HG02678 (cell line): ENCODE results near the gene GATAD2B.

Experiments used
- ATAC-seq: cut with Tn5 transposase; IDR thresholded peaks from one replicate; pipeline ENCODE4 v1.9.1; 2021; ENCODE audit warnings: mild to moderate bottlenecking, moderate library complexity; ENCODE audit not compliant: unreplicated experiment

The GATAD2B gene

DNA sequence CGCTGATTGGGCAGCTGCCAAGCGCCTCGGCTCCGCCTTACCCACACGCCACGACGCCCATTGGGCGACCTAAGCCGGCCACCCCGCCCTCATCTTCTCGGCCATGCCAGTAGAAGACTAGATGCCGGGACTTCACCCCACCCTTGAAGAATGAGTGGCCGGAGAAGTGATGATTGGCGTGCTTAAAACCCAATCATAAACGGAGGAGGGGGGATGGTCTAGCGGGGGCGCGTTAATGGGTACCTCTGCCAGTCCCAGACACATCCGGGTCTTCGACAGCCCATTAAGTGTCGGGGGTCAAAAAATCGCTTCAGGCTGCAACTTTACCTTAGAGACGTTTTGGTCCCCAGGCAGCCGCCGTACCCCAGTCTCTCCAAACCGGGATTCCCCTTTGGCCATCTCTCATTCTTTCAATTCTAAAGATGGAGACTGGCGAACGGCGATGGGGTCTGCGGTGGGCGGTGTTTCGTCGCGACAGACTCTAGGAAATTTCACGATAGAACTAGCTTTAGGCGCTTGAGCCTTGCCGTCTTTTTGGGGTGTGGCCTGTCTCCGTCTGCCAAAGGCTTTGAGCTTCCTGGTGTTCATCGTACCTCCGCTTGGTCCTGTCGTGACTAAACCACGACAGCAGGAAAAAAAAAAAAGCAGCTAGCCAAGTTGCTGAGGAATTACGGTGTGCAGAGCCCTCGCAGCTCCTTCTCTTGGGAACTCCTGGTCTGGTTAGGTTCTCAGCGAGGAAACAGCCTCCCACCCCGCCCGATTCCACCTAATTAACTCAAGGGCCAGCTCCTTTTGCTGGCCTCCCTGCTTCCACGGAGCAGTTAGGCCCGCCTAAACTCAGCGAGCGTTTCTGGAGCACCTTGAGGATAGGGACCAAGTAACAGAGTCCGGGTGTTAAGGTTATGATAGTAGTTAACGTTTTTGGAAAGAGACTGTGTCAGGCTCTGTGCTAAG is at the start of gene GATAD2B:
Gene GATAD2B, minus strand, starts transcription at position 1 of the 954 bp plus-strand sequence. CDS start 94,625 bp downstream, outside the sequence.
- ATAC-seq: peak; percentile 94

DNA sequence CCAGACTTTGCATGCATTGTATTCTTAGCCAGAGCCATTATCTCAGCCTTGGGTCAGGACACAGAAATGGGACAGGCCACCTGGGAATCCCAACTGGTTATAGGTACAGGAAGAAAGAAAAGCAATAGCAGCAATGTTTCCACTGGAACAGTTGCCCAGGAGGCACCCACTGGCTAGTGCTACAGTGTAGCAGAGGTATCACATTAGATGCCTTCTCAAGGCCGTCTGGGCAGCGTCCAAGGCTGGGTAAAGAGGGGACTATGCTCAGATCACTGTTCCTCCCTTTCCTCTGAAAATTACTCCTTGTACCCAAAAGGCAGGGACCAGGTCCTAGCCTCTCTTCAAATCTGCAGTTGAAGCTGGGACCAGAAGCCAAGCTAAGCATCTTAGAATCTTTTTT is 47.6 kb upstream of the GATAD2B start:
- no peak for ATAC-seq

DNA sequence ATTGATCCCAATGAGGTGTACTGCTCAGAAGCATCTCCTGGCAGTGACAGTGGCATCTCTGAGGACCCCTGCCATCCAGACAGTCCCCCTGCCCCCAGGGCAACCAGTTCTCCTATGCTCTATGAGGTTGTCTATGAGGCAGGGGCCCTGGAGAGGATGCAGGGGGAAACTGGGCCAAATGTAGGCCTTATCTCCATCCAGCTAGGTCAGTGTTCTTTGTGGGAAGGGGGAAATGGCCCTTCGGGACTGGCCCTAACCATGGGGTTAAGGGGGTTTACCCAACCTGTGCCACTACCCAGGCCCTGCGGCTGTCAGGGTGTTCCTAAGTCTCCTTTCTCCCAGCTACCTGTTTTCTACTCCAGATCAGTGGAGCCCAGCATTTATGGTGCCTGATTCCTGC is 46.2 kb upstream of the GATAD2B start:
- no peak for ATAC-seq

DNA sequence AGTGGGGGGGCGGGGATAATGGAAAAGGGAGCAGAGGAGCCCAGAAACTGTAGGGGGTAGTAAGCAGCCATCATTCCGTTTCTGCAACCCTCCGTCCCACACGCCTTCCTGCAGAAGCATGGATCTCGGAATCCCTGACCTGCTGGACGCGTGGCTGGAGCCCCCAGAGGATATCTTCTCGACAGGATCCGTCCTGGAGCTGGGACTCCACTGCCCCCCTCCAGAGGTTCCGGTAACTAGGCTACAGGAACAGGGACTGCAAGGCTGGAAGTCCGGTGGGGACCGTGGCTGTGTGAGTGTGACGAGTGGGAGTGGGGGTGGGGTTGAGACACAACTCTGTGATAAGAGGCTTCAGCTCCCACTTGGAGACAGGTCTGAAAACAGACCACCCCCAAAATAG is 45.6 kb upstream of the GATAD2B start:
- ATAC-seq: no peak

DNA sequence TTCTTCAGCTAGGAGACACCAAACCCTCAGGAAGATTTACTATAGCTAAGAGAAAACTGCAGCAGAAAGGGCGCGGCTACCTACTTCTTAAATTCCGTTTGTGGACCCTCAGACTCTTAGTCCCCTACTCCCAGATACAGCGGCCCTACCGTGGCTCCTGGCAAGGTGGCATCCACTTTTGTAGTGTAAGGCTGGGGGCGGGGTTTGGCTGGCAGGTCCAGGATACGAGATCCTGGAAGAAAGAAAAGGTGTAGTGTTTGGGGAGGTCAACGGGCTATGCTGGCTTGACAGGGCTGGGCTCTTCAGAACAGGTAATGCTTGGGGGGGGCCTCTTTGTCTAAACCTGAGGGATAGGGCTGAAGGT is 45.2 kb upstream of the GATAD2B start:
- no peak for ATAC-seq

DNA sequence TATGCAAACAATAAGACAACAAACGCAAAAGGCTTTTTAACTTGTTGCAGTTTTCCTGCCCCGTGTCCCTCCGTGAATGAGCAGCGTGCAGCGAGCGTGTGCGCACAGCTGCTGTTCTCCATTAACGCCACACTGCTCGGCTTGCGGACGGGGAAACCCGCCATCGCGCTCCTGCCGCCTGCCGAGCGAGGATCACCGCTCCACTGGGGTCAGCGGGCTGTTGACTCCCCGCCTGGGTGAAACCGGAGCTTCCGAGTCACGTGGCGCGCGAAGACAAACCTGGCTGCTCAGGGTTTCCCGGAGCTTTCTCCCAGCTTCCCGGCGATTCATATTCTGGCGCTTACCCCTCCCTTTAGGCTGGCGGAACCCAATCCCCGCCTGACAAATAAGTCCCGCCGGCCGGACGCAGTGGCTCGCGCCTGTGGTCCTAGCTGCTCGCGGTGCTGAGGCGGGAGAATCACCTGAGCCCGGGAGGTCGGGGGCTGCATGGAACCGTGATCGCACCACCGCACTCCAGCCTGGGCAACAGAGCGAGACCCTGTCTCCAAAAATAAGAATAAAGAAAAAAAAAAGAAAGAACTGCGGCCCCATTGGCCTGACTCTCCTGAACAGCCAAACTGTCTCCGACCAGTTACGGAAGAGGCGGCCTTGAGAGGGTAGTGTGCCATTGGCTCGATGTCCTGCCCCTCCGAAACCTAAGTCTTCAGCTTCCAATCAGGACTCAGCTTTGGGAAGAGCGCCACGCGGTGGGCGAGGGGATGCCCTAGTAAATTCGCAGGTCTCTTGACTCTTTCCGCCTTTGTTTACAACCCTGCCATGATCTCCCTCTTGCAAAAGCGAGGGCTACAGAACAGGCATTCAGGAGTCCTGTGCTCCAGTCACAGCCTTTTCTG is 44.6 kb upstream of the GATAD2B start, which contains the start of gene CREB3L4:
Gene CREB3L4, plus strand, starts transcription at position 796 of the 893 bp plus-strand sequence. CDS start 624 bp downstream, outside the sequence.
- ATAC-seq: peak; percentile 74

DNA sequence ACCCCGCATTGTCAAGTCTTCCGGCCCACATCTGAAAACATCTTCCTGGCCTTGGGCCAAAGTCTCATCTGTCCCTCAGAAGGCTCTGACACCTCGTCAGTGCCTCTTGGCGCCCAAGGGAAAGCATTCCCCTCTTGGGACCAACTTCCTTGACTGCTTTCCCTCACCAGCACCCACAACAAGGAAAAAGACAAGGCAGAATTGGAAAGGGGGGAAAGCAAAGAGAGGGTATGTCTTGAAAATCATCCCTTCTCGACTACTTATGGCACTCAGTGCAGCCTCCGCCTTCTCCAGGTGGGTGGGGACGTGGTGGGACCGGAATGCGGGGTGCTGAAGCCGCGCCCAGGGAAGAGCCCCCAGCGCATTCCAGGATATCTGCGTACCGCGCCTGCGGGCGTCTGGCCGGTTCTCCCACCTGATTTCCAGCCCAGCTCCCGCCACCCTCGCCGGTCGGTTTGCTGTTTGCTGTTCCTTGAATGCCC is 41.1 kb upstream of the GATAD2B start:
- no peak for ATAC-seq

DNA sequence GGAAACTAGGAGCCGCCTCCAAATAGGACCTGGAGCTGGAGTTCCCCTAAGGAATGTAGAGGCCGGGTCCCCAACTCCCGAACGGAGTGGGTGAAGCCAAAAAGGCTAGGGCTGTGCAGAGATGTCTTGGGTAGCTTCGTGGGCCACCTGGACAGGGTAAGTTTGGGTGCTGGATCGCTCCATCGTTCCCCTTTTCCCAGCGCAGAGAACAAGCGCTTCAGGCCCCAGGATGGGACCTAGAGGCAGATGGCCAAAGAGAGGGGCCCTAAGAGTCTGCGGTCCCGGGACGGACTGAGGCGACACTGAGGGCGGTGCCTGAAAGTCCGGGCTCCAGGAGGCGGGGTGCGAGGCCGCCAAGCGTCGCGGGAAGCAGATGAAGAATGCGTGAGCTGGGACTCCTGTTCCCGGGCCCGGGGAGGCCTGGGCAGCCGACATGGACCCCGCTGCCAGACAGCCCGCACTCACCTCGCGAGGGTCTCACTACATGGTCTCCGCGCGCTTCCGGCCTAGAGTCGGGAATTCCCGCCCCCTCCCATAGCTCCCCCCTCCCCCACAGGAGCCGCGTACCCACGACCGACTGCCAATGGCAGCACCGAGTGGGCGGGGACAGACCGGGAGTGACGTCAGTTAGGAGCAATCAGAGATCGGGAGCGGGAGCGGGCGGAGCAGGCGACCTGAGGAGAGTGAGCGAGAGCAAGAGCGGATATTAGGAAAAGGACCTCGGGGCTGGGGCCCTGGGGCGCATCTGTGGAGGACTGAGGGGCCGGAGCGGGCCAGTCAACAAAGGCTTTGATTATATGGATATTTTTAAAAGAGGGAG is 40.5 kb upstream of the GATAD2B start, which contains the start of gene SLC39A1:
Gene SLC39A1, minus strand, starts transcription at position 508 of the 820 bp plus-strand sequence. CDS start 822 bp downstream, outside the sequence.
- peak; percentile 52 for ATAC-seq

DNA sequence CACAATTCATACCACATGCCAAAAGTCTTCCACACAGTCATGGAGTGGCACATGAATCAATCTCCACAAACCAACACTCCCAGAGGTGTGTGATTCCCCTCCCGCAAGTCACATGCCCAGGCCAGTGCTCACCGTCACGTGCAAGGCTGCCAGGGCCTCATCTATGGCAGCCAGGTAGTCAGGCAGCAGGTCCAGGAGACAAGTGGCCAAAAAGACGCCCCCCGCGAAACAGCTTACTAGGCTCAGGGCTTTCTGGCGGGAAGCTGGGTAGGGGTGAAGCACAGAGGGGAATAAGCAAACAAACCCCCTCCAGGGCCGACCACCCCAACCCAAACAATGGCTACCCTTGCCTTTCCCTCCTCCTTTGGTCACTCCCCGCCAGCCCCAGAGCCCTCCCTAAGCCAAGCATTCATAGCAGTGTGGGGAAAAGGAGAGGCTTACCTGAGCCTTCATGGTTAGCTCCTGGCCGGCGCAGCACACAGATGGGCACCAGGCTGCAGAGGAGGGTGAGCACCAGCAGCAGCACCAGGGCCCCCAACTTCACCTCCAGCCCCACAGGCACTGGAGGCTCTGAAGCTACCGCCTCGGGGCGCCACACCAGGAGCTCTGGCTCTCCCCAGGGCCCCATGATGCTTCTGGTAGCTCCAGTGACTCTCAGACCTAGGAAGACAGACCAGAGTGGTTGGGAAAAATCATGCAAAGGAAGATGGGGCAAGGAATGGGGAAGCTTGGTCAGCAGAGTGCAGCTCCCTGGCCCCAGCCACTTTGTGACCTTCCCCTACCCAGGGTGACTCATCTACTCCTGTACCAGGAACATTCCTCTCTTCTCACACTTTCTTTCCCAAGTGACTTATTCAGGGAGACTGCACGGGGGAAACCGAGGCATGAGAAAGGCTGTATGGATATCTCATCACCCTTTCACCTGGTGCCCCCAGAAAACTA is 39.6 kb upstream of the GATAD2B start:
- ATAC-seq: no peak

DNA sequence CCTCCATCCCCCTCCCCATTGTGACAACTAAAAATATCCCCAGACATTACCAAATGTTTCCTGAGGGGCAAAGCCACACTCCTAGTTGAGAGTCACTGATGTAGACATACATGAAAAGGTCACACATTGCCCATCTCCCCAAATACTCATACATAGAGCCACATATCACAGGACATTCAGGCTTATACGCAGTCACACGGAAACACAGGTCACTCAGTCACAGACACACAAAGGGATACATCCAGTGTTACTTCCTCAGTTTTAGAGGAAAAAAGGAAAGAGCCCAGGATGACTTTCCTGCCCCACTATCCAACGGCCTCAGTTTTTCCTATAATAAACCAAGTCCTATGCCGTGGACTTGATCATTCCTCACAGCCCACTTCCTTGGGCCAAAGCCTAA is 38.6 kb upstream of the GATAD2B start:
- ATAC-seq: no peak

DNA sequence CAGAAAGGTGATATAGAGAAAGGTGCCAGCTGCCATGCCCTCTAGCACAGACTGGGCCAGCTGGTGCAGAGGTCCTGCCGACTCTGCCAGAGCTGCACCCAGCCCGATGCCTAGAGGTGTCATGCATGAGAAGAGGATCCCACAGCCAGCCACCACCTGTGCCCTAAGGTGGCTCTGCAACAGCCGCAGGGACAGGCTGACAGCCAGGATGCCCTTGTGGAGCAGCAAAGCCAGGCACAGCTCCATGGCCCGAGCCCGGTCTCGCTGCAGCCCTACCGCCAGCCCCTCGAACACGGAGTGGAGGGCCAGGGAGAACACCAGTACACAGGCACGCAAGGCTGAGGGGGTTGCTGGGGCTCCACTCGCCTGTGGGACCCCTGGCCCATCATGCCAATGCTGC is 37.4 kb upstream of the GATAD2B start:
- no peak for ATAC-seq

DNA sequence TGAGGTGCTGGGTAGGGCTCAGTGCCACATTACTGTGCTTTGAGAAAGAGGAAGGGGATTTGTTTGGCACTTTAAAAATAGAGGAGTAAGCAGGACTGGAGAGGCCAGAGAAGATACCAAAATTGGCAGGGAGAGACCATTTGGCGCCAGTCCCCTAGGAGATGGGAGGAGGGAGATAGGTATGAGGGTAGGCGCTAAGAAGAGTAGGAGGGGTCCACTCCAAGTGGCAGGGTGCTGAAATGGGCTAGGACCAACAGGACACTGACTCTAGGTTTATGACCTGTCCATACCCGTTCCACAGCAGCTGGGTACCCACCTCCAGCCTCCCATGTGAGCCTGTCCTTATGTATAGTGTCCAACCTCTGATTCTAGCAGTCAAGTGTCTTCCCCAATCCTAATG is 36.7 kb upstream of the GATAD2B start:
- ATAC-seq: no peak

DNA sequence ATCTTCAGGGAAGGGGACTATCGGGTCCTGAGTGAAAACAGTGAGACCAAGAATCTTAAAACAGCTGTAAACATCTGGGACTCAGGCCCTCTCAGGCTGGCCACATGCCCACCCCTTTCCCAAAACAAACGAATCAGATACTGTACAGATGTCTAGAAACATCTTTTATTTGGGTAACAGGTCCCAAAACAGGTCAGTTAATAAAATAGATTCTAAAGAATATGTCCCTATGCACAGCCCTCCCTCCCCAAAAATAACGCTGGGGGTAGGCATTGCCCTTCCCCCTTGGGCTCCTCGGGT is 36.1 kb upstream of the GATAD2B start:
- ATAC-seq: no peak

DNA sequence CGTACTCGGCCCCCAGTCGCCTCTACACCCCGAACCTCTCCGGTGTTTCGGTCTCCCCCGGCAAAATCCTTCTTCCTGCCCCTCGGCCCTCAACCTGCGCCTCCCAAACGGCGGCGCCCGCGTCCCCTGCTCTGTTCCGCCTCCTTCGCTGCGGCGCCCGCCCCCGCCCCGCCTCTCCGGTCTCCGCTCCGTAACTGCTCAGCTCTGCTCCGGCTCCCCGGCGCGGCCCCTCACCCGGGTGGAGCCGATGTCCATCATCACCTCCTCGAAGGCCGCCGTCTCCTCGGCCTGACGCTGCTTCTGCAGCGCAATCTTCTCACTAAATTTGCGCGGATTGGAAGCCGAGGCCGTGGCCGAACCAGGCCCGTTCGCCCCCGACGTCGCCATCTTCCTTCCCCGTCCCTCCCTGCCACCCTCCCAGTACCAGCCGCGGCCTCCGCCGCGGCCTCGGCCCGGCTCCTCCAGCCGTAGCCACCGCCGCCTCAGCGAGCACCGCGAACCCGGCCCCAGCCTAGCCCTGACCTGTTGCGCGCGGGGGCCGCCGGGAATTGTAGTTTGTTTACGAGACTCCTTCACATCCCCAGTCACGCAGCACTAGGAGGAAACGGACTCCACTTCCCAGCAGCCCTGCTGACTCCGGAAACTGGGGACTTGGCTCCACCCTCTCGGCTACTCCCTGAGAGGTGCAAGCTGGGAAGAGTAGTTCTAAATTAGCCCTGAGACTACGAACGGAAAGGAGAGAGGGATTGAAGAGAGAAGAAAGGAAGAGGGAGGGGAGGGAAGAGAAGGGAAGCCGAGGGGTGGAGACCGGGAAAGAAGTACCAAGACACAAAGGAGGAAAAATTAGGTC is 35.6 kb upstream of the GATAD2B start, which contains the start of gene CRTC2:
Gene CRTC2, minus strand, starts transcription at position 502 of the 850 bp plus-strand sequence. Its CDS starts 115 bp downstream, at position 387.
- peak; percentile 80 for ATAC-seq

DNA sequence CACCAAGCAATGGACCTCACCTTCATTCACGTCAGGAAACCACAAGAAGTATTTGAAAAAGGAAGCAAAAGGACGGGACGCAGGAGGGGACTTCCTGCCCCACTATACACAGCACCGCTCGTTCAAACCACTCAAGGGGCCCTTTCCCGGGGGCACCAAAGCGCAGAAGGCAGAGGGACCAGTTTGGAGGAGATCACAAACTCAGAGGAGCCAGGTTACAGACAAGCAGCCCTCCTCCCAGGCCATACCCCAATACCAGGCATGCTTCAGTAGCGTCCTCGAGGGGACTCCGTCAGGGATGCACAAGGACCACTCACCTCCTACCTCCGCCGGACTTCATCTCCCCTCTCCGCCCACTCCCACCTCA is 35.0 kb upstream of the GATAD2B start:
- peak; percentile 12 for ATAC-seq

DNA sequence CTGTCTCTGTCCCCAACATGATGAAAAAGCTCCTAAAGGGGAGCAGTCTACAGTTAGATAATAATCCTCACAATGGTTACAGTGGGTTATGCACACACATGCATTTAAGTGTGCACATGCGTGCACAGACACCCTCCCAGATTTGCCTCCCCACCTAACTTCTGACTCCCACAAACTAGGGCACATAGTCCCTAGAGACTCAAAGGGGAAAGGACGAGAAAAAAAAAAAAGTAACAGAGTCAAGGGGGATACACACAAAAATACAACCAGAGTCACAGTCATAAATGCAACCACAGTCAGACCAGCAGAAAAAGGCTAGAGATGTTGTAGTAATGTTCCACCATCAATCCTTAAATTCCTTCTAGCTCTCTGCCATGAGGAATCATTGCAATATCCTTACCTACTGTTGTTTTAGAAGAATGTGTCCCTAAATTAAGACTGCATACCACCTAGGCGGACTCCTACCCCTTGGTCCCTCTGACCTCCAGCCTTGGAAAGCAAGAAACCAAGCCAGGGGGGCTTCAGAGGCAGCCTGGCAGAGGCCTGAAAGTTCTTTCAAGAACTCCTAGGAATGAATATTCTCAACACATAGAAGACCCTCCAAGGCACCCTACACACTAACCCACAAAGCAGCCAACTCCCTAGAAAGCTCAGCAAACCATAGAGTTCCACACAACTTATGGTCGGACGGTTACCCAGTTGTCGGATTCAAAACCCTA is 34.4 kb upstream of the GATAD2B start:
- no peak for ATAC-seq

DNA sequence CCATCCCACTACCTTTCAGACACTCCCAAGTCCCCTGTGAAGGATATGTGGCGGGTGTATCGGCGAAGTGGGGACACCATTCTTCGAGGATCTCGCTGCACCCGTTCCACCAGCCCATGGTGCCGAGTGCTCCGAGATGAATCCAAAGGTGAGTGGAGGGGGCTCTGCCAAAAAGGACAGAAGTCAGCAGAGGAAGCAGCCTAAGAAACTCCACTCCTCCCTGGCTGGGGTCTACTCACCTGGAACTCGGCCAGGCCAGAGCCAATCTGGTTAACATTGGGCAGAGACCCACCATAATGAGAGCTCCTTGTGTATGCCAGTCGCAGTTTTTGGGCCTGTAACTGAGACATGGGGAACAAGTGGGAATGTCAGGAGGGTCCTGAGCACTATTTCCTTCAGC is 32.1 kb upstream of the GATAD2B start:
- no peak for ATAC-seq

DNA sequence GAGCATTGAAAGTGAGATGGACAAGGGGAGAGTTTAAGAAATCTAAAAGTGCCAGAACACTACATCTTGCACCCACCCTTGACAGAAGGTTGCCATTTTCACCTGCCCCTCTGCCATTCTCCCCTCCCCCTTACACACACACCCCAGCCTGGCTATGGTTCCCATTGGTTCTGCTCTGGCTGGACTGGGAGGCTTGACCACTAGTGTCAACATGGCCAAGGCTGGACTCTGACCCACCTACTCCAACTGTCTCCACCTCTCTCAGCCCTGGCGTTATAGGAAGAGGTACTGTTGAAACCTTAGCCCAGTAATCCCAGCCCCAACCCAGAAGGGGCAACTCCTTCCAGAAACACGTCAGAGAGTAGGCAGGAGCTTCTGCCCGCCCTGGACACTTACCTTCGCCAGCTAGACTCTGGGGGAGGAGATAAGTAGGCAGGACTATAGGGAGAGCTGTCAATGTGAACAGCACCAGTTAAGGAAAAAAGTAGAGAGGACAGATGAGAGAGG is 31.1 kb upstream of the GATAD2B start:
- ATAC-seq: no peak
